H1 (cell line): ENCODE data around the gene RANBP17. TPM values are rescaled to one million over a fixed set of nuclear protein-coding genes. Genes with fewer than 3 reads are reported as not detected.

ENCODE experiments used
- CTCF ChIA-PET: fragments of 300-600 bp; sonication (Branson Sonifier 250); formaldehyde crosslinking; loops from one replicate; lab custom pipeline; 2021; ENCODE audit not compliant: partially characterized antibody; lab: Charles Lee
- POLR2A ChIA-PET: fragments of 300-600 bp; sonication (Branson Sonifier 250); formaldehyde crosslinking; loops from one replicate; lab custom pipeline; 2021; ENCODE audit warnings: inconsistent platforms; ENCODE audit not compliant: partially characterized antibody; lab: Charles Lee
- DNase-seq, 2 experiments: peaks; one replicate each; pipeline versions ENCODE4 v3.0.0 to v3.0.0-alpha.2; 2010 to 2022; ENCODE audit warnings: low spot score in 2 of 2, low read depth in 1 of 2, mixed read lengths in 1 of 2
- FAIRE-seq: peaks from 2 replicates; lab custom pipeline; 2011; peaks lifted over from hg19 to GRCh38; lab: Jason Lieb, UNC
- H2AFZ ChIP-seq: 2 replicates; pipeline ENCODE4 v1.8.1; 2012; ENCODE audit warnings: low read length, inconsistent platforms
- H2AK5ac ChIP-seq: 2 replicates; pipeline ENCODE4 v1.6.1; 2013; ENCODE audit warnings: low read depth, low read length
- H2BK120ac ChIP-seq: replicated peaks from 2 replicates; pipeline ENCODE3; 2013; ENCODE audit warnings: low read depth, low read length, inconsistent platforms
- H2BK12ac ChIP-seq: 2 replicates; pipeline ENCODE4 v1.6.1; 2013; ENCODE audit warnings: low read depth, low read length
- H2BK15ac ChIP-seq: 2 replicates; pipeline ENCODE4 v1.6.1; 2013; ENCODE audit warnings: low read length
- H2BK20ac ChIP-seq: 2 replicates; pipeline ENCODE4 v1.6.1; 2013; ENCODE audit warnings: low read length
- H2BK5ac ChIP-seq: 2 replicates; pipeline ENCODE4 v1.6.1; 2013; ENCODE audit warnings: low read depth, low read length
- H3K14ac ChIP-seq: 2 replicates; pipeline ENCODE4 v1.6.1; 2013; ENCODE audit warnings: inconsistent platforms; ENCODE audit not compliant: insufficient read length
- H3K18ac ChIP-seq: 2 replicates; pipeline ENCODE4 v1.6.1; 2013; ENCODE audit warnings: low read length; ENCODE audit errors: extremely low read depth
- H3K23ac ChIP-seq: 2 replicates; pipeline ENCODE4 v1.6.1; 2013; ENCODE audit warnings: inconsistent platforms; ENCODE audit not compliant: insufficient read length
- H3K23me2 ChIP-seq: 2 replicates; pipeline ENCODE4 v1.6.1; 2013; ENCODE audit warnings: low read depth, low read length
- H3K27ac ChIP-seq: 2 replicates; pipeline ENCODE4 v1.6.1; 2011; ENCODE audit warnings: low read depth, low read length, inconsistent platforms
- H3K27me3 ChIP-seq, 4 experiments: replicated peaks in 1 of 4; 1 replicate in 1 of 4; 2 replicates in 3 of 4; pipeline versions ENCODE4 v1.6.1 to v1.8.1; 2011 to 2013; ENCODE audit warnings: low read length in 3 of 4, mild to moderate bottlenecking in 3 of 4, inconsistent platforms in 2 of 4, mixed read lengths in 2 of 4, moderate library complexity in 1 of 4; ENCODE audit not compliant: control insufficient read depth in 3 of 4, insufficient read depth in 3 of 4; ENCODE audit errors: extremely low read depth in 1 of 4
- H3K36me3 ChIP-seq, 4 experiments: 2 replicates each; pipeline versions ENCODE4 v1.6.1 to v1.8.1; 2011 to 2013; ENCODE audit warnings: mild to moderate bottlenecking in 4 of 4, low read length in 3 of 4, moderate library complexity in 2 of 4, control low read depth in 1 of 4, inconsistent platforms in 1 of 4; ENCODE audit not compliant: insufficient read depth in 4 of 4, control insufficient read depth in 2 of 4
- H3K4ac ChIP-seq: replicated peaks from 2 replicates; pipeline ENCODE3; 2013; ENCODE audit warnings: low read length, low read depth, mixed read lengths, inconsistent platforms; ENCODE audit not compliant: insufficient read length
- H3K4me1 ChIP-seq, 4 experiments: replicated peaks in 1 of 4; 1 replicate in 1 of 4; 2 replicates in 3 of 4; pipeline versions ENCODE4 v1.6.1 to v1.8.1; 2011 to 2013; ENCODE audit warnings: low read length in 3 of 4, inconsistent platforms in 2 of 4, mixed read lengths in 1 of 4; ENCODE audit not compliant: insufficient read depth in 4 of 4, control insufficient read depth in 3 of 4
- H3K4me2 ChIP-seq, 2 experiments: 2 replicates each; pipeline versions ENCODE4 v1.6.1 to v1.8.1; 2011 to 2013; ENCODE audit warnings: low read depth in 2 of 2, low read length in 2 of 2, control low read depth in 1 of 2, inconsistent platforms in 1 of 2, mild to moderate bottlenecking in 1 of 2; ENCODE audit not compliant: insufficient read depth in 1 of 2
- H3K4me3 ChIP-seq, 4 experiments: fragments of 200-600, 300-600 bp in 1 of 4; sonication (generic), shearing (Covaris generic), sonication (Bioruptor Twin) in 1 of 4; 2 replicates each; pipeline versions ENCODE4 v1.5.1 to v1.8.1; 2011 to 2016; ENCODE audit warnings: low read length in 4 of 4, low read depth in 3 of 4, control low read depth in 2 of 4, inconsistent platforms in 2 of 4, mild to moderate bottlenecking in 2 of 4, mixed read lengths in 1 of 4, moderate library complexity in 1 of 4; ENCODE audit not compliant: insufficient read depth in 2 of 4; ENCODE audit errors: extremely low read depth in 1 of 4
- H3K56ac ChIP-seq: replicated peaks from 2 replicates; pipeline ENCODE3; 2013; ENCODE audit warnings: low read depth, mild to moderate bottlenecking, mixed read lengths, low read length, inconsistent platforms; ENCODE audit not compliant: insufficient read length
- H3K79me1 ChIP-seq: 2 replicates; pipeline ENCODE4 v1.6.1; 2013; ENCODE audit warnings: low read depth, low read length, control low read depth
- H3K79me2 ChIP-seq, 2 experiments: 2 replicates each; pipeline versions ENCODE4 v1.6.1 to v1.8.1; 2012 to 2013; ENCODE audit warnings: low read length in 2 of 2, mild to moderate bottlenecking in 2 of 2, inconsistent platforms in 1 of 2; ENCODE audit not compliant: insufficient read depth in 2 of 2, control insufficient read depth in 1 of 2
- H3K9ac ChIP-seq, 4 experiments: replicated peaks in 1 of 4; 1 replicate in 1 of 4; 2 replicates in 3 of 4; pipeline versions ENCODE4 v1.6.1 to v1.8.1; 2011 to 2013; ENCODE audit warnings: low read depth in 3 of 4, low read length in 3 of 4, control low read depth in 2 of 4, mild to moderate bottlenecking in 2 of 4, moderate library complexity in 2 of 4, inconsistent platforms in 1 of 4; ENCODE audit errors: extremely low read depth in 1 of 4
- H3K9me3 ChIP-seq, 2 experiments: 2 replicates each; pipeline versions ENCODE4 v1.6.1 to v1.8.1; 2012 to 2013; ENCODE audit warnings: mild to moderate bottlenecking in 2 of 2, moderate library complexity in 2 of 2, control low read depth in 1 of 2, inconsistent platforms in 1 of 2, low read depth in 1 of 2, low read length in 1 of 2, mixed read lengths in 1 of 2; ENCODE audit not compliant: insufficient read depth in 2 of 2
- H4K20me1 ChIP-seq, 2 experiments: replicated peaks in 1 of 2; 2 replicates each; pipeline versions ENCODE3 to v1.8.1; 2011 to 2013; ENCODE audit warnings: inconsistent platforms in 2 of 2, low read length in 2 of 2, mild to moderate bottlenecking in 1 of 2; ENCODE audit not compliant: insufficient read depth in 2 of 2, control insufficient read depth in 1 of 2
- H4K5ac ChIP-seq: 2 replicates; pipeline ENCODE4 v1.6.1; 2013; ENCODE audit warnings: low read length, low read depth, mixed read lengths, inconsistent platforms; ENCODE audit not compliant: insufficient read length
- H4K8ac ChIP-seq: 2 replicates; pipeline ENCODE4 v1.8.0; 2013; ENCODE audit warnings: mild to moderate bottlenecking, moderate library complexity, low read length, inconsistent platforms; ENCODE audit not compliant: insufficient read depth; ENCODE audit errors: extremely low read depth
- H4K91ac ChIP-seq: replicated peaks from 2 replicates; pipeline ENCODE3; 2013; ENCODE audit warnings: low read length, mixed read lengths, inconsistent platforms; ENCODE audit not compliant: insufficient read length
- CBX8 ChIP-seq: fragments of 300-800, 300-1000 bp; sonication (generic); IDR thresholded peaks from 2 replicates; pipeline ENCODE4 v1.7.1; 2016; ENCODE audit warnings: low read depth, low read length, borderline replicate concordance
- CREB1 ChIP-seq: IDR thresholded peaks from 2 replicates; pipeline ENCODE4 v1.6.1; 2012; ENCODE audit warnings: inconsistent platforms
- SIX5 ChIP-seq: IDR thresholded peaks from 2 replicates; pipeline ENCODE4 v1.6.1; 2011; ENCODE audit warnings: mild to moderate bottlenecking, low read depth, low read length
- TBP ChIP-seq: IDR thresholded peaks from 2 replicates; pipeline ENCODE4 v1.6.1; 2011; ENCODE audit warnings: low read depth, low read length, improper control_type of control experiment
- WGBS, 2 experiments: shearing (Covaris generic) in 1 of 2; methylation state at CpG; one replicate each; pipeline versions ENCODE4 v1.1.6 to v1.1.7; 2013 to 2015; ENCODE audit warnings: low lambda C conversion rate in 2 of 2, mixed read lengths in 2 of 2, inconsistent platforms in 1 of 2, low coverage in 1 of 2, missing lambda C conversion rate in 1 of 2; ENCODE audit not compliant: insufficient replicate concordance in 2 of 2, insufficient coverage in 1 of 2, insufficient read length in 1 of 2; ENCODE audit errors: extremely low coverage in 1 of 2, missing lambda C conversion rate in 1 of 2; 5-methylcytosine and 5-hydroxymethylcytosine counted together
- polyA plus RNA-seq, 7 experiments: library from polyadenylated mRNA; depleted of rRNA in 3 of 7; stranded (reverse) in 5 of 7; unstranded in 2 of 7; fragments of >200 nt in 5 of 7; fragments of 200-250 nt in 2 of 7; gene quantifications; 1 replicate in 5 of 7; 2 replicates in 1 of 7; 4 replicates in 1 of 7; pipeline versions ENCODE4 v1.2.1 to v1.2.3, GENCODE V29; 2011 to 2013; ENCODE audit warnings: missing spikeins in 2 of 7, mixed read lengths in 2 of 7
- total RNA-seq: library from RNA; stranded (reverse); fragmentation: NEBNext Ultra II Directional; extraction: Animal tissue kit (Norgen Biotek cat#: 25700); gene quantifications from 2 replicates; pipeline ENCODE4 v1.2.1, GENCODE V29; 2021

RANBP17 gene
- total and polyA plus RNA-seq, 2 of the 8 experiments (the other 6 are each of a cell fraction or from before 2014, with no cell fraction given), result 8.6 to 21.3 TPM

DNA sequence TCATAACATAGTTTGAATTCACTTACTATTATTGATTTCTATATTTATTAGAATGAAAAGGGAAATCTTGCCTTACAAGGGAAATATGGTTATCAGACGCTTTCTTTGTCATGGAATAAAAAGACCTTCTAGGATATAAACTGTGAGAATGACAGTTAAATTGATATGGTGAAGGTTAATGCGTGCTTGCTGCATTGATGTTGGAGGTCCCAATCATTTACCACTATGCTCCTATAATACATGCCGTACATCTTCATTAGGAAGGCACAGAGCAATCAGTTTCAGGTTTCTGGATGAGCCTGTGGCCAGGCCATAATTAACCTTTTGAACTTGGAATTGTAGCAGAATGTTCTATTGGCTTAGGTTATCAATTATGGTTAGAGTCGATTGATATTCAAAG is 245.9 kb downstream of the RANBP17 start:
- no peak for FAIRE-seq
- no peak overlapping the region for H4K8ac ChIP-seq
- H3K79me1 ChIP-seq, result no peaks in the 10 kb centered on the region
- H3K14ac ChIP-seq, result no peak overlapping the region
- H3K4me2 ChIP-seq, result no peak overlapping the region
- TF ChIP-seq CREB1 (no peak), CBX8 (no peak), SIX5 (no peak), TBP (no peak)
- H3K23me2 ChIP-seq, result no peaks in the 10 kb centered on the region
- no peak for DNase-seq
- no peak overlapping the region for H2BK15ac ChIP-seq
- H3K36me3 ChIP-seq, result no peaks in the 10 kb centered on the region
- POLR2A ChIA-PET, result no interaction called here
- CTCF ChIA-PET, result no interaction called here
- no peak overlapping the region for H2BK5ac ChIP-seq
- H3K23ac ChIP-seq, result no peak overlapping the region
- no peaks in the 10 kb centered on the region for H3K9me3 ChIP-seq
- 82% methylated on average over 4 of the region's 4 CpGs; no CpG with 5 or more reads in 1 of the 2 experiments for WGBS, 2 experiments
- no peak overlapping the region for H3K18ac ChIP-seq
- no peak overlapping the region for H2AK5ac ChIP-seq
- H2BK20ac ChIP-seq, result no peak overlapping the region
- H3K79me2 ChIP-seq, result no peaks in the 10 kb centered on the region
- no peak overlapping the region for H3K4me3 ChIP-seq
- no peak overlapping the region for H3K27ac ChIP-seq
- H2BK120ac ChIP-seq, result no peak overlapping the region
- no peak overlapping the region for H2BK12ac ChIP-seq
- no peak overlapping the region for H3K9ac ChIP-seq
- no peaks in the 10 kb centered on the region for H4K20me1 ChIP-seq
- peaks cover 0 to 3% (median 1%) of the 10 kb centered on the region in 4 experiments; a peak in 4 of 7 replicates for H3K4me1 ChIP-seq
- H2AFZ ChIP-seq, result no peak overlapping the region
- no peak overlapping the region for H4K91ac ChIP-seq
- H3K27me3 ChIP-seq, result no peaks in the 10 kb centered on the region
- H3K56ac ChIP-seq, result no peak overlapping the region
- no peak overlapping the region for H4K5ac ChIP-seq
- H3K4ac ChIP-seq, result no peak overlapping the region
